Neural cell (in vitro differentiated cells): Measurements from ENCODE around the gene RPS23. TPM values are rescaled to one million over a fixed set of nuclear protein-coding genes. Genes with fewer than 3 reads are reported as not detected.

ENCODE experiments used
- H2AFZ ChIP-seq: fragments of 200-600, 300-800 bp; sonication (generic), shearing (Covaris generic); 2 replicates; pipeline ENCODE4 v1.6.0; 2014; ENCODE audit warnings: low read depth, mild to moderate bottlenecking, antibody characterized with exemption, low read length, moderate library complexity
- H3F3A ChIP-seq: fragments of 200-600 bp; shearing (Covaris generic); 2 replicates; pipeline ENCODE4 v1.6.1; 2016; ENCODE audit warnings: mild to moderate bottlenecking, moderate library complexity, mixed read lengths, antibody characterized with exemption, low read length; ENCODE audit not compliant: insufficient read depth, poor library complexity, severe bottlenecking
- H3K27ac ChIP-seq: fragments of 200-600, 300-800 bp; sonication (generic), shearing (Covaris generic); 2 replicates; pipeline ENCODE4 v1.5.1; 2014; ENCODE audit warnings: mild to moderate bottlenecking, low read length, moderate library complexity
- H3K27me3 ChIP-seq: fragments of 300-800, 200-600 bp; sonication (generic), shearing (Covaris generic); 2 replicates; pipeline ENCODE4 v1.6.0; 2014; ENCODE audit warnings: mild to moderate bottlenecking, low read depth, low read length, moderate library complexity; ENCODE audit not compliant: insufficient read depth
- H3K36me3 ChIP-seq: fragments of 300-800, 200-600 bp; sonication (generic), shearing (Covaris generic); 2 replicates; pipeline ENCODE4 v1.5.1; 2014; ENCODE audit warnings: mild to moderate bottlenecking, antibody characterized with exemption, low read length, moderate library complexity; ENCODE audit not compliant: insufficient read depth
- H3K4me2 ChIP-seq: fragments of 300-800, 200-600 bp; sonication (generic), shearing (Covaris generic); 2 replicates; pipeline ENCODE4 v1.6.0; 2014; ENCODE audit warnings: mild to moderate bottlenecking, low read length
- H3K4me3 ChIP-seq: fragments of 300-800, 200-600 bp; sonication (generic), shearing (Covaris generic); 2 replicates; pipeline ENCODE4 v1.5.1; 2014; ENCODE audit warnings: mild to moderate bottlenecking, low read length, moderate library complexity
- H3K79me2 ChIP-seq: fragments of 200-600 bp; shearing (Covaris generic); replicated peaks from 2 replicates; pipeline ENCODE4 v1.6.0; 2014; ENCODE audit warnings: mild to moderate bottlenecking, low read length, moderate library complexity; ENCODE audit not compliant: insufficient read depth
- H3K9ac ChIP-seq: fragments of 300-800, 200-600 bp; sonication (generic), shearing (Covaris generic); 2 replicates; pipeline ENCODE4 v1.6.1; 2016; ENCODE audit warnings: mild to moderate bottlenecking, low read length, mixed read lengths
- H3K9me2 ChIP-seq: fragments of 200-600 bp; shearing (Covaris generic); 2 replicates; pipeline ENCODE4 v1.6.1; 2016; ENCODE audit warnings: mild to moderate bottlenecking, low read length, mixed read lengths; ENCODE audit not compliant: insufficient read depth
- H3K9me3 ChIP-seq: fragments of 200-600, 300-800 bp; sonication (generic), shearing (Covaris generic); 2 replicates; pipeline ENCODE4 v1.6.1; 2016; ENCODE audit warnings: mild to moderate bottlenecking, mixed run types, low read length, moderate library complexity, mixed read lengths
- H4K20me1 ChIP-seq: fragments of 200-600 bp; shearing (Covaris generic); 2 replicates; pipeline ENCODE4 v1.6.1; 2016; ENCODE audit warnings: mild to moderate bottlenecking, mixed run types; ENCODE audit not compliant: insufficient read depth
- CTCF ChIP-seq: fragments of 450-650 bp; IDR thresholded peaks from 2 replicates; pipeline ENCODE4 v1.5.1; 2014; ENCODE audit warnings: antibody characterized with exemption, mild to moderate bottlenecking, moderate library complexity; ENCODE audit not compliant: poor library complexity, severe bottlenecking
- EP300 ChIP-seq: fragments of 450-650 bp; conservative IDR thresholded peaks from 2 replicates; pipeline ENCODE4 v1.6.1; 2014; ENCODE audit warnings: antibody characterized with exemption, mild to moderate bottlenecking, moderate library complexity; ENCODE audit not compliant: poor library complexity, severe bottlenecking
- EZH2 ChIP-seq: fragments of 200-600, 300-800 bp; shearing (Covaris generic), sonication (generic); IDR thresholded peaks from 2 replicates; pipeline ENCODE4 v1.6.1; 2014; ENCODE audit warnings: antibody characterized with exemption, low read length, borderline replicate concordance, mild to moderate bottlenecking; ENCODE audit not compliant: insufficient read depth, poor library complexity, severe bottlenecking
- MXI1 ChIP-seq: fragments of 450-650 bp; conservative IDR thresholded peaks from 2 replicates; pipeline ENCODE4 v1.6.1; 2014; ENCODE audit warnings: antibody characterized with exemption, mild to moderate bottlenecking; ENCODE audit not compliant: poor library complexity, severe bottlenecking
- POLR2AphosphoS5 ChIP-seq: IDR thresholded peaks from 2 replicates; pipeline ENCODE4 v1.6.1; 2012
- RAD21 ChIP-seq: fragments of 450-650 bp; conservative IDR thresholded peaks from 2 replicates; pipeline ENCODE4 v1.6.1; 2014; ENCODE audit warnings: antibody characterized with exemption, mild to moderate bottlenecking, moderate library complexity
- REST ChIP-seq: IDR thresholded peaks from 2 replicates; pipeline ENCODE4 v1.6.1; 2012; ENCODE audit warnings: borderline replicate concordance
- SMC3 ChIP-seq: fragments of 450-650 bp; conservative IDR thresholded peaks from 2 replicates; pipeline ENCODE4 v1.6.1; 2014; ENCODE audit warnings: antibody characterized with exemption, mild to moderate bottlenecking, moderate library complexity; ENCODE audit not compliant: poor library complexity
- TAF1 ChIP-seq: IDR thresholded peaks from 2 replicates; pipeline ENCODE4 v1.6.1; 2012; ENCODE audit warnings: low read depth
- polyA plus RNA-seq: library from polyadenylated mRNA; depleted of rRNA; stranded (reverse); fragments of >200 nt; gene quantifications from 2 replicates; pipeline ENCODE4 v1.2.3, GENCODE V29; 2014

RPS23 gene
- polyA plus RNA-seq, 1 donor from 2014 or later = 2,396 TPM

DNA sequence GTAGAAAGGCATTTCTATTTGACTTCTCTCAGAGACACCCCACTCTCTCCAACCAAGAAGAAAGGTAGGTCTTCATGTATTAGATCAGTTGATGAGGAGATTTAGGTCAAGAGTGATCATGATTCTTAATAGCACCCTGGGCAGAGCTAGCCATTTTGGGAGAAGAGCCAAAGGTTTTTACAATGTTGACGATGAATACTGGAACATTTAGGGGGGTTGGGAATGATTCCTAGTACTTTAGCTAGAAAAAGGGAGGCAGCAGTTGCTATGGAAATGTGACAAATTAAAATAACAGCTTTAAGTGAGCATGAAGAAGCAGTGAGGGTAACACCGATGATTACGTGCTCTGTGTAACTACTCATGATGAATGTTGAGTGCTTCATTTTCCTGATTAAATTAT lies 9.5 kb upstream of the RPS23 start:
- Histone ChIP-seq H3K4me3 (no peak overlapping the region), H2AFZ (no peak overlapping the region), H3F3A (no peaks in the 10 kb centered on the region), H3K4me2 (no peak overlapping the region), H3K9me2 (no peaks in the 10 kb centered on the region), H4K20me1 (no peaks in the 10 kb centered on the region), H3K27ac (no peak overlapping the region), H3K36me3 (no peaks in the 10 kb centered on the region), H3K9me3 (no peaks in the 10 kb centered on the region), H3K9ac (no peak overlapping the region), H3K27me3 (no peaks in the 10 kb centered on the region), H3K79me2 (no peaks in the 10 kb centered on the region)
- TF ChIP-seq SMC3 = no peak
- no peak for TF ChIP-seq RAD21
- no peak for TF ChIP-seq CTCF
- no peak for TF ChIP-seq EP300
- no peak for TF ChIP-seq MXI1
- no peak for TF ChIP-seq TAF1
- no peak for TF ChIP-seq POLR2AphosphoS5
- no peak for TF ChIP-seq REST
- TF ChIP-seq EZH2 = no peak

DNA sequence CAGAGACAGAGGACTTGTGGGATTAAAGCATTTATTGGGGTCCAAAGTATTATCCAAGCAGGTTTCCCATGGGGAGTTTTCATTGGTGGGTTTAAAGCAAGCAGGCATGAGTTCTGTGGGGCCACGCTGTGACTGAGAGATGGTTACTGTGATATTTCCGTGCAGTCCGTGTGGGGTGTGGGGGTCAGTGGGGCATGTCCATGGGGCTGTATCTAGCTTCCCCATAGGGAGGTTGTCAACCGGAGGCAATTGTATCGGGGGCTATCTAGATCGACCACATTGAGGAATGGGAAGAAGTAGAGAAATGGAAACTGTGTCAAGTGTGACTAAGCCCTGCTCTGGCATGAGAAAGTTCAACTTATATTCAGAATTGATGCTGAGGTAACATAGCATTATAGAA lies 7.1 kb upstream of the RPS23 start:
- Histone ChIP-seq H3K27me3 (no peaks in the 10 kb centered on the region), H3K9ac (no peak overlapping the region), H3K4me3 (no peak overlapping the region), H2AFZ (no peak overlapping the region), H3F3A (no peaks in the 10 kb centered on the region), H3K4me2 (no peak overlapping the region), H3K27ac (no peak overlapping the region), H3K9me3 (no peaks in the 10 kb centered on the region), H3K79me2 (no peaks in the 10 kb centered on the region), H4K20me1 (no peaks in the 10 kb centered on the region), H3K9me2 (no peaks in the 10 kb centered on the region), H3K36me3 (no peaks in the 10 kb centered on the region)
- TF ChIP-seq CTCF (no peak), EP300 (no peak)
